GM21723 (cell line): Measurements from ENCODE around the gene PAX8.
"Not testable (repeated sequence)": the region's sequence is repeated elsewhere in the genome, so short reads cannot be mapped to it uniquely, and the experiment has no call there.

Experiments used
- ATAC-seq: cut with Tn5 transposase; IDR thresholded peaks from one replicate; pipeline ENCODE4 v1.9.1; 2021; ENCODE audit warnings: mild to moderate bottlenecking, moderate library complexity; ENCODE audit not compliant: unreplicated experiment

Gene PAX8

GRCh38 chr2:113291191-113291590, 12.5 kb upstream of the PAX8 start:
- ATAC-seq, result no peak

GRCh38 chr2:113288674-113289149, 10.0 kb upstream of the PAX8 start:
- ATAC-seq, result not testable (repeated sequence)

- not testable (repeated sequence) for ATAC-seq
Observed at GRCh38 chr2:113288117-113288673, 9.5 kb upstream of the PAX8 start.

DNA sequence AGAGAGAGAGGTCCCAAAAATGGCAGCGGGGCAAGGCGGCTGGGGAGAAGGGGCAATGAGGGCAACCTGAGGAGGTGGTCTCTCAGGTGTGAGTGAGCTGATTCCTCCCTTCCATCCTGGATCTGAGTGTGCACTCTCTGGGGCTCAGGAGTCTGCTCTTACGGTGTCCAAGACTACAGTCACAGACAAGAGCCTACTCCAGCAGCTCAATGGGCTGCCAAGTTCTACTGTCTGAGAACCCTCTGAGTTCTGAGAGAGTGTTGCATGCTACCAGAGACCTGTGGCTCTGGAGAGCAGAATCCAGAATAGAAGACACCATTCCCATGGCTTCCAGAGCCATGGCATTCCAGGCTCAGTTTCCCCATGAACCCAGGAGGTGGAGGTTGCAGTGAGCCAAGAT, 7.1 kb upstream of the PAX8 start:
- no peak for ATAC-seq

DNA sequence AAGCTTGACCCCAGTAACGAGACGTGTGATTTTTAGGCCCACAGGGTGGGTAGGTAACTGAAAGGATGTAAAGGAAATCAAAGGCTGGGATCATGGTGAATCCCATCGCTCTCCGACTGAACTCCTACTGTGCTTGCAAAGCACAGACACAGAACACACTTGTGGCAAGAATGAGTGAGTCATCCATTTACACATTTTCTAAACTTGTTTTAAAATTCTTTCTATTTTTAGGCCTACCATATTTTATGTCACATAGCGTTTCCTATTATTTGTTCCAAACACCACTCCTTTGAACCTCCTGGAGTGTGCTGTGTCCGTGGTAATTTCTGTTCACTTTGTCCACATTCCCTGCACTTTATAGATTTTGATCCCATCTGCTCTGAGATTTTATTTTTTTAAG, 6.3 kb upstream of the PAX8 start:
- not testable (repeated sequence) for ATAC-seq

DNA sequence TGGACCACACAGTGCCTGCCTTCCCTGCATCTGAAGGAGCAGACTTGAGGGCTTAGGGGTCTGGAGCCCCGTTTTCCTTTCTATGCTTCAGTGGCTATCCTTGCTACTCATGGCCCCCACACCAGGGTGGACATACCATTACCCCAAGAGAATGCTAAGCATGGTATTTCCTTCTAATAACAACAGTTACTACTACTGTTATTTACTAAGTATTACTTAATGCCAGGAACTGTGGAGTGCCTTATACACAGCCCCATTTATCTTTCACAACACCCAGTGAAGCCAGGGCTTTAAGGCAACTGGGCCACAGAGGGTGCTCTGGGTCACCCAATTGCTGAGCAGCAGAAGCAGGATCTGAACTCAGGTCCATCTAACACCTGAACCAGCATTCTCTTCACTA, 5.8 kb upstream of the PAX8 start:
- no peak for ATAC-seq

DNA sequence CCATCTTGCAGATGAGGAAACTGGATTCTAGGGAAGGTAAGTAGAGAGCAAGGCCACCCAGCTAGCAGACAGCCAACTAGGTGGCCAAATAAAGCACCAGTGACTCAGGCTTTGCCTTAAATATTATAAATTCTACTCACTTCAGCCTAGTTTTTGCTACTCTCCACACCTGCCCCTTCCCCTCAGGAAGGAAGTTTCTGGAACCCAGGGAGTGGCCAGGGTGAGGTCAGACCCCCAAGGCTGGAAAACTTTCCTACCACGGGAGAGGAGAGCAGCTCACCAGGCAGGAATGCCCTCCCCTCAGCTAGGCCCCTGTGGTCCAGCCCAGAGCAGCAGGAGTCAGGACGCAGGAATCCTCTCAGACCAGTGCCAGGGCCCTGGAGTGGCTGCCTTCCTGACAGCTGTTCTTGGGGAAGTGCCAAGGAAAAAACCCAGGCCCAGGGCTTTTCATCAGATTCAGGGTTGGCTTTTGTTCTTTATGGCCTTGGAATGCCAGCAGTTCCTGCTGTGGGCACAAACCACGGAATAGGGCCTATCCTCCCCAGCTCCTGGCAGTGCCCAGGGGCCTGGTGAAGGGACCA, 5.1 kb upstream of the PAX8 start:
- ATAC-seq, result no peak

GRCh38 chr2:113282747-113283533, 4.2 kb upstream of the PAX8 start:
- ATAC-seq, result no peak

- no peak for ATAC-seq
Observed at GRCh38 chr2:113281910-113282746, 3.4 kb upstream of the PAX8 start.

DNA sequence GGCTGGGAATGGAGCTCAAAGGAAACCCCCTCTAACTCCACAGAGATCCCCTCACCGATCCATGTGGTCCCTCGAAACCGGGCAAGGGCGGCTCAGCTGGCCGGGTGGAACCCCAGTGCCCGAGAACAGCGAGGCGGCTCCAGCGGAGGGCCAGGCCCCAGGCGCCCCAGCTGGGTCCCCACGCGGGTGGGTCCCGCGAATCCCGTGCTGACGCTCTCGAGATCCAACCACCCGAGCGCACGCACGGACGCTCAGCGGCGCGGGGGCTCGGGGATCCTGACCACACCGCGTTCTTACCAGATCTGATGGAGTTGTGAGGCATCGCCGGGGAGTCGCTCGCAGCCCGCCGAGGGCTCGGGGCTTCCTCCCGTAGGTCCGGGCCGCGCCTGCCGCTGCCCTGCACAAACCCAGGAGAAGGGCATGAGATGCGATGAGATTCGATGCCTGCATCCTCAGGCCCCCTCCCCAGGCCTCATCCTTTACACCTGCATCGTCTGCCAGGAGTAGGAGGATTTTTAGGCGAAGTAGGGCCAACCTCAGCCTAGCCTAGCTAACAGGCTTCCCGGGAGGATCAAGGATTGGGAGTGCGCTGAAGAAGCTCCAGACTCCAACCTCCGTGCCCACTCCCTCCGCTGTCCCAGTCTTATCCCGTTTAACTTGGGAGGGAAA, 514 bp downstream of the PAX8 start:
- no peak for ATAC-seq

GRCh38 chr2:113277474-113278072, 1.1 kb downstream of the PAX8 start:
- ATAC-seq, result no peak

- no peak for ATAC-seq
Observed at GRCh38 chr2:113276761-113277425, 1.8 kb downstream of the PAX8 start.

DNA sequence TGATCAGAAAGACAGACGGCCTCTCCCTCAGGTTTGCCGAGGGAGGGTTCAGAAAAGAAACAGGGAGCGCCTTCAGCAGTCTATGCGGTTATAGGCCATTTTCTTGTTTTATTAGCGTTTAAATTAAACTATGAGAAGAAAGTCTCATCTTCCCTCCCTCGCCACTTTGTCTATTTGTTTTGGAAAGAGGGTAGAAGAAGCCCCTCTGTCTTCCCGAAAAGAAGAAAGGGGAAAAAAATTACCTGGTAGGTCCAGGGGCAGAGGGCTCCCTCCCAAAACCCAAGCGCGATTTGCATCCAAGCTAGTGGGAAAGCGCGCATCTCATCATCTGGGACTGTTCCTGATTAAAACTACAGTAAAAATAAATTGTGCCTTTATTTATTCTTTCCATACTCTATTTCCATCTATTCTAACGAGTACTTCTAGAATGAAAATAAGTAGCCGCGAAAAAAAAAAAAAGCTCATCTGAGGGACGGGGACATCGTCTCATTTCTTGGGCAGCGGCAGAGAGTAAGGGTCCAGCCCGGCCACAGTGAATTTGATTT, 2.4 kb downstream of the PAX8 start:
- ATAC-seq, result no peak

GRCh38 chr2:113275556-113276215, 3.0 kb downstream of the PAX8 start:
- ATAC-seq, result no peak

DNA sequence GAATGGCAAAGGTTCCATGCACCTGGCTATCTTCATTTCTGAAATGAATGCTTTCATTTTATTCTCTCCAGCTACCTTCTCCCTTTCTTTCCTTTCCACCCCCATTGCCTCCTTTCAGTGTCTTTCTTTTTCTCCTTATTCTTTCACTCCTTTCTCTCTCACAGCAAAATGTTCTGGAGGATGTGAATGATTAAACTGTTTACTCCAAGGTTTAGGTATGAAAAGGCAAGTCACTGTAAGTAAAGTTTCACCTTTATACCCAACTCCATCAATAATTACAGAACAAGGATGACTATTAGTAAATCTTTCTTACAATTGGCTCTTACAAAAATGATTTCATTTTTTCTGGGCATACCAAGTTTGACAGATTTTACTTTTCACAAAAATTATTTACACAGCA, 4.3 kb downstream of the PAX8 start:
- no peak for ATAC-seq

DNA sequence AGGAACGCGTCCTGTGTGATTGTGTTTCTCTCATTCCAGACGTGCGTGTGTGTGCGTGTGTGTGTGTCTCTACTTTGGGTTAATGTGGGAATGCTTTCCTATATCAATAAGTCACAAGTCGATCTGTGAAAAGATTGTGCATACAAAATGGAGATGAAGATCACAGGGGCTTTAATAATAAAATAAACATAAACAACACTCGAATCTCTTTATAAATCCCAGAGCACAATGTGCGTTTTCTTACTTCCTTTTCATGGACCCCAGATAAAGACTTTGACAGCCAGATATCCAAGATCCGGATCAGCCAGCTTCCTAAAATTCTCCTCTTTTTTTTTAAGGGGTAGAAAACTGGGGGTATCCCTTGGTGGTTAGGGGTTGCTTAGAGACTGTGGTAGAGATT, 4.7 kb downstream of the PAX8 start:
- no peak for ATAC-seq

GRCh38 chr2:113273027-113273551, 5.6 kb downstream of the PAX8 start:
- ATAC-seq, result no peak

GRCh38 chr2:113272477-113272876, 6.2 kb downstream of the PAX8 start:
- ATAC-seq, result no peak
